ENCODE data around the gene FBXO4.

DNA sequence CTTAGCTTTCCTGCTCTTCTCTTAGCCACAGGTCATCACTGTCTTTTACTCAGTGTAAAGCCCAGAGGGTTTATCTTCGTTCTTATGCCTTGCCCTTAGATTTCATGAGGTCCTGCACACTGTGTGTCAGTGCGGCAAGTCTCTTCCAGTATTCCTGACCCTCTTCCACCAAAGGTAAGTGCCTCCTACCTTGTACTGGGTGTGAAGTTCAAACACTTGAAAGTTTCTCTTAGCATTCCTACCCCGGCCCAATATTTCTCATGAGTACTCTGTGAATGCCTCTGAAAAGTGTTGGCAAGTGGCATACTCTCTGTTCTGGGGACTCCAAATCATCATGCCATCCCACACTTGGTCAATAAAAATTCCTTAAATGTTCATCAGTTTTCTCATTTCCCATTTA is 37.4 kb downstream of the FBXO4 start:
- TF ChIP-seq, protein P1, sequence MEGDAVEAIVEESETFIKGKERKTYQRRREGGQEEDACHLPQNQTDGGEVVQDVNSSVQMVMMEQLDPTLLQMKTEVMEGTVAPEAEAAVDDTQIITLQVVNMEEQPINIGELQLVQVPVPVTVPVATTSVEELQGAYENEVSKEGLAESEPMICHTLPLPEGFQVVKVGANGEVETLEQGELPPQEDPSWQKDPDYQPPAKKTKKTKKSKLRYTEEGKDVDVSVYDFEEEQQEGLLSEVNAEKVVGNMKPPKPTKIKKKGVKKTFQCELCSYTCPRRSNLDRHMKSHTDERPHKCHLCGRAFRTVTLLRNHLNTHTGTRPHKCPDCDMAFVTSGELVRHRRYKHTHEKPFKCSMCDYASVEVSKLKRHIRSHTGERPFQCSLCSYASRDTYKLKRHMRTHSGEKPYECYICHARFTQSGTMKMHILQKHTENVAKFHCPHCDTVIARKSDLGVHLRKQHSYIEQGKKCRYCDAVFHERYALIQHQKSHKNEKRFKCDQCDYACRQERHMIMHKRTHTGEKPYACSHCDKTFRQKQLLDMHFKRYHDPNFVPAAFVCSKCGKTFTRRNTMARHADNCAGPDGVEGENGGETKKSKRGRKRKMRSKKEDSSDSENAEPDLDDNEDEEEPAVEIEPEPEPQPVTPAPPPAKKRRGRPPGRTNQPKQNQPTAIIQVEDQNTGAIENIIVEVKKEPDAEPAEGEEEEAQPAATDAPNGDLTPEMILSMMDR (conservative IDR thresholded peaks at IDR 0.05) = no peak
- TF ChIP-seq EZH2 (IDR thresholded peaks at IDR 0.05; ENCODE audit: low read depth) = no peak
